ENCODE data around the gene GLMP.
"Not testable (repeated sequence)": the region's sequence is repeated elsewhere in the genome, so short reads cannot be mapped to it uniquely, and the experiment has no call there.

GLMP gene, protein sequence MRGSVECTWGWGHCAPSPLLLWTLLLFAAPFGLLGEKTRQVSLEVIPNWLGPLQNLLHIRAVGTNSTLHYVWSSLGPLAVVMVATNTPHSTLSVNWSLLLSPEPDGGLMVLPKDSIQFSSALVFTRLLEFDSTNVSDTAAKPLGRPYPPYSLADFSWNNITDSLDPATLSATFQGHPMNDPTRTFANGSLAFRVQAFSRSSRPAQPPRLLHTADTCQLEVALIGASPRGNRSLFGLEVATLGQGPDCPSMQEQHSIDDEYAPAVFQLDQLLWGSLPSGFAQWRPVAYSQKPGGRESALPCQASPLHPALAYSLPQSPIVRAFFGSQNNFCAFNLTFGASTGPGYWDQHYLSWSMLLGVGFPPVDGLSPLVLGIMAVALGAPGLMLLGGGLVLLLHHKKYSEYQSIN

DNA sequence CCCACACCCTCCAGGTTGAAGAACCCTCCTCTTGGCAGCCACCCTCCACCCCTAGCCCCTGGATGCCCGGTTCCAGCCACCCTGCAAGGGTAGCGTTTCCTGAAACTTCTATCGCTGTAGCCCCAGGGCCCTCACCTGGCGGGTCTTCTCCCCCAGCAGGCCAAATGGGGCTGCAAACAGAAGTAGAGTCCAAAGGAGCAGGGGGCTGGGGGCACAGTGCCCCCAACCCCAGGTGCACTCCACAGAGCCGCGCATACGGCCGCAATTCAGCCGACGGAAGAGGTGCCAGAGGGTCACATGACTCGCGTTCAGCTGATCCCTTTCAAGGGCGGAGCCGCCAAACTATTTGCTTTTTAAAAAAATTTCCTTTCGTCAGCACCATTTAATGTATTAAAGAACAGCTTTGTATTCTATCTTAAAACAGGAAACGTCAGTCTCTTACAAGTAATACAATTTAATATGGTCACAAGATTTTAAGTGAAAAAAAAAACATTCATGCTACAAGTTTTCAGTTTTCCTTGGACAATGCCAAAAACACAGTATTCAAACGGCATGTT lies at the start of gene GLMP:
Gene GLMP (minus strand): TSS at position 289 of the 557 bp plus-strand sequence. CDS start 34 bp downstream, at position 255.
- peak; percentile 72 to 84 for DNase-seq

DNA sequence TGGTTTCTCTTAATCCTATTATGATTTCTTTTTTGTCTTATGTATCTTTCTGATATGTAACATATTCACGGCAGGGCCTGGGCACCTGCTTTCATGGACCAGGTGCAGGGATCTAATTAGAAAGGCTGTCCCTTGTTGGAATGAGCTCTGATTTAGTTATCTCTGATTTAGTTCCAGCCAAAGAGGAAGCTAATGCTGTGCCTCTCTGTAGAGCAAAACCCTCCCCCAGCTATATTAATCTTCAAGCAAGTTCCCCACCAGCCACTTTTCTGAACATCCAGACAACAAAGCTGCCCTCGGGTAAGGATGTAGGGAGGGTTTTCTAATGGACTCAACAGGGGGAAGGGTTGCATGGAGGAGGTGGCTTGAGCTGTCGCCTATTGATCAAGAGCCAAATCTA lies 48.9 kb upstream of the GLMP start:
- DNase-seq, result no peak

- no peak for DNase-seq
Measured at GRCh38 chr1:156342166-156342955, 46.9 kb upstream of the GLMP start.

GRCh38 chr1:156338180-156338976 lies 42.9 kb upstream of the GLMP start, which contains the start of the genes CCT3 and TSACC:
Gene CCT3, minus strand, starts transcription at chr1:156338292. Its CDS starts 108 bp downstream, at chr1:156338184.
Gene TSACC, plus strand, starts transcription at chr1:156338526. Its CDS starts 1,232 bp downstream, at chr1:156339758.
- DNase-seq, result peak; percentile 100

DNA sequence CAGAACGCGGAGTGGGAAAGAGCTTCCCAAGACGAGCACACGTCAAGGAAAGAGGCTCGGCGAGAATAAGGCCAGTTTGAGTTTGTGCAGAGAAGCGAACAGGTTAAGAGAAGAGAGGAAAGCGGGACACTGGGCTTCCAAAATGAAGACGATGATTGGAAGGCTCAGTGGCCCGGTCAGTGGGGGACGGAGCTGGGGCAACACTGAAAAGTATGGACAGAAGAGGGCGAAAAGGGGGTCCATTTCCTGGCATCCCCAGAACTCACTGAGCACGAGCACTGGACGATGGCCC lies 42.4 kb upstream of the GLMP start:
- DNase-seq, result peak in 1 of 2 experiments; percentile 66

GRCh38 chr1:156337052-156337887 lies 41.8 kb upstream of the GLMP start:
- no peak for DNase-seq

GRCh38 chr1:156336242-156336641 lies 40.8 kb upstream of the GLMP start:
- DNase-seq, result peak in 1 of 2 experiments; percentile 5

DNA sequence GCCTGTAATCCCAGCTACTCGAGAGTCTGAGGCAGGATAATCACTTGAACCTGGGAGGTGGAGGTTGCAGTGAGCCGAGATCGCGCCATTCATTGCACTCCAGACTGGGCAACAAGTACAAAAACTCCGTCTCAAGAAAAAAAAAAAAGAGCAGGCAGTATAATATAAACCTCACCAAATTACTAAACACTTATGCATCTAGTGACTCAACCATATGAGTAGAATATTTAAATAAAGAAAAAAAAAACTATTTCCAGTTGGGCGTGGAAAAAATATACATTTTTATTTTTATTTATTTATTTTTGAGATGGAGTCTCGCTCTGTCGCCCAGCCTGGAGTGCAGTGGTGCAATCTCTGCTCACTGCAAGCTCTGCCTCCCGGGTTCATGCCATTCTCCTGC lies 27.7 kb upstream of the GLMP start:
- not testable (repeated sequence) for DNase-seq

DNA sequence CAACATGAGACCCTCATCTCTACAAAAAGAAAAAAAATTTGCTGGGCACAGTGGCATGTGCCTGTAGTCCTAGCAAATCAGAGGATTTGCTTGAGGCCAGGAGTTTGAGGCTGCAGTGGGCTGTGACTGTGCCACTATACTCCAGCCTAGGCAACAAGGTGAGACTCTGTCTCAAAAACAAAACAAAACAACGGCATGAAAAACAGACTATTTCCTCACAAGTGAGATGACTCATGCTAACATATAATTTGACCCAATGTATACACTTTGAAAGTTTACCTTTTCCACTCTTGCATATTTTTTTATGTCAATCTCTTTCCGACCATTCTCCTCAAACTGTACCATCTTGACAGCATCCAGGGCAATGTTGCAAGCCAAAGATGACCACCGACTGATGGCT lies 25.1 kb upstream of the GLMP start:
- DNase-seq, result no peak

DNA sequence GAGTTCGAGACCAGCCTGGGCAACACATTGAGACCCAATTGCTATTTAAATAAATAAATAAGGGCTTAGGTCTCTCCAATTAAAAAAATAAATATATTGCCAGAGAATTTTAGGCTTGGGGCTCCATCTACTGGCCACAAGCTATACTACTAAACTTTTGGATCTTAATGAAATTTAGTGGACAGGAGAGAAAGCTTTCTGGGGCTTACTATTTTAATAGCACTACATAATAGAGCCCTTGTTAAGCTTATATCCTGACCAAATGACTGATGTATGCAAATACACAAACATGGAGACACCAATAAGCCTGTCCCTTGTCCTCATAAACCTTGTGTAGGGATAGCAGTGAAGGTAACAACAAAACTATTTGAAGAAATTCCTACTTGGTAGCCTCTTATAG lies 24.2 kb upstream of the GLMP start:
- DNase-seq, result no peak

- DNase-seq, result no peak
Measured at GRCh38 chr1:156316909-156317308, 21.4 kb upstream of the GLMP start.

GRCh38 chr1:156310962-156311361 lies 15.5 kb upstream of the GLMP start:
- DNase-seq, result no peak

GRCh38 chr1:156308078-156308477 lies 12.6 kb upstream of the GLMP start:
- DNase-seq, result no peak

DNA sequence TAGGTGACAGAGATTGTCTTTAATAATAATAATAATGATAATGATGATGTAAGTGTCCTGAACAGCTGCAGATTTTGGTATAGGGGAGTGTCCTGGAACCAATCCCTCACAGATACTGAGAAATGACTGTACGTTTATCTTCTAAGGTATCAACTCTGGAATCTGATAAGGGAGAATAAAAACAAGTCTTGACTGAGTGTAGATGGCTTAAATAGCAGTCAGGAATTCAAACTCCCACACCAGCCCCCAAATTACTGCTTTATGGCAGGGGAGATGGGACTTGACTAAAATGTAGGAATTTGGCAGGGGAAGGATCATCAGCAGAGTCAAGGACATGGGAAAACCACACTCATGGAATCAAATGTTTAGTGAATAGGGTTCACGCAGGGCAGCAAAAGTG lies 9.7 kb upstream of the GLMP start:
- no peak for DNase-seq

- no peak for DNase-seq
Measured at GRCh38 chr1:156303241-156303640, 7.8 kb upstream of the GLMP start.

- no peak for DNase-seq
Measured at GRCh38 chr1:156298852-156299357, 3.4 kb upstream of the GLMP start, which contains the start of gene VHLL. Gene VHLL, minus strand, starts transcription at chr1:156299307. Its CDS starts 118 bp downstream, at chr1:156299189.

DNA sequence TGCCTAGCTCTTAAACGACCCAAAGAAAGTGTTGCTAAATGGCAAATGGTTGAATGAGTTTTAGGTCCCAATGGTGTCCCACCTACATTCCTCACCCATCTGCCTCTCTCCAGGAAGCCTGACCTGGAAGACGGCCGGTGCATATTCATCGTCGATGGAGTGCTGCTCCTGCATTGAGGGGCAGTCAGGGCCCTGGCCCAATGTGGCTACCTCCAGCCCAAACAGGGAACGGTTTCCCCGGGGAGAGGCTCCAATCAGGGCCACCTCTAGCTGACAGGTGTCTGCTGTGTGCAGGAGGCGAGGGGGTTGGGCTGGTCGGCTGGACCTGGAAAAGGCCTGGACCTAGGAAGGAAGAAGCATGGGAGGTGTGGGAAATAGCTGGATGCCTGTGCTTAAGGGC lies 1.6 kb downstream of the GLMP start:
- DNase-seq, result no peak

- DNase-seq, result no peak
Measured at GRCh38 chr1:156293098-156293434, 2.4 kb downstream of the GLMP start.

DNA sequence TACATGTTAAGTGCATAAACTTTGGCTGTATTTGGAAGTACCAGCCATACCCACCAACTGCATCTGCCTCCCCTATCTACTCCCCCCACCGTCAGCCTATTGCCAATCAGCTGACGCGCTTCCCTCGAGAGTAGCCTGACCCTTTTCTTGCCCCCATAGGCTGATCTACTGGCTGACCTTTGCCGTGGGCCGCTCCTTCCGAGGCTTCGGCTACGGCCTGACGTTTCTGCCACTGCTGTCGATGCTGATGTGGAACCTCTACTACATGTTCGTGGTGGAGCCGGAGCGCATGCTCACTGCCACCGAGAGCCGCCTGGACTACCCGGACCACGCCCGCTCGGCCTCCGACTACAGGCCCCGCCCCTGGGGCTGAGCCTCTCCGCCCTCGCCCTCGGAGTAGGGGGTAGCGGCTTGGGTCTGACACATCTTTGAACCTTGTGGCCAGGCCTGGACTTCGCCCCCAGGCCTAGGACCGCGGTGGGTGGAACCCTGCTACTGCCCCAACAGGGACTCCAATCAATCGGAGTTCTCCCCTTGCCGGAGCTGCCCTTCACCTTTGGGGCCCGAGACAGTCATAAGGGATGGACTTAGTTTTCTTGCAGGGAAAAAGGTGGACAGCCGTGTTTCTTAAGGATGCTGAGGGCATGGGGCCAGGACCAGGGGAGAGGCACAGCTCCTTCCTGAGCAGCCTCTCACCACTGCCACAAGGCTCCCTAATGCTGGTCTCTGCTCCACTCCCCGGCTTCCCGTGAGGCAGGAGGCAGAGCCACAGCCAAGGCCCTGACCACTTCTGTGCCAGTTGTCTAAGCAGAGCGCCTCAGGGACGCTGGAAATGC lies 4.0 kb downstream of the GLMP start:
- DNase-seq, result peak; percentile 84 to 95

DNA sequence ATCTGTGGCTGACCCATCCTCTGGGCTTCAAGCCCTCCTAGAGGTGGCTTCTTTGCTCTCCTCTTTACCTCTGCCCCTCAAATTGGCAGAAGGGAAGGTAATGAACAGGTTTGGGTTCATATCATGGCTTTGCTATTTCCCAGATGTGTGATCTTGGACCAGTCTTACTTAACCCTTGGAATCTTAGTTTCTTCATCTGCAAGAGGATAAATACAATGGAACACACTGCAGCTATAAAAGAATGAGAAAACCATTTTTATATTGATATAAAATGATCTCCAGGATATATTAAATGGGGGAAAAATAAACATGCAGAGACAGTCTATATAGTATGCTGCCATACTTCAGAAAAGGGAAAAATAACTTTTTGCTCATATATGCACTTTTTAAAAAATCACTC lies 5.6 kb downstream of the GLMP start:
- DNase-seq, result no peak

GRCh38 chr1:156286061-156286460 lies 9.4 kb downstream of the GLMP start:
- DNase-seq, result no peak
